ENCODE results near the gene CEACAM6.
"Not testable (repeated sequence)": the region's sequence is repeated elsewhere in the genome, so short reads cannot be mapped to it uniquely, and the experiment has no call there.

The CEACAM6 gene

GRCh38 chr19:41755328-41755913 lies at the start of gene CEACAM6:
CEACAM6 (plus strand) TSS chr19:41755530; CDS start chr19:41755639, 109 bp downstream.
- no peak for DNase-seq (ENCODE audit: low read depth in 2 of 2)

GRCh38 chr19:41706741-41707501 lies 48.4 kb upstream of the CEACAM6 start:
- peak; percentile 24 to 41 for DNase-seq (ENCODE audit: low read depth in 2 of 2)

- DNase-seq (ENCODE audit: low read depth in 2 of 2) = no peak
Measured at GRCh38 chr19:41707502-41707812, 47.9 kb upstream of the CEACAM6 start.

- no peak for DNase-seq (ENCODE audit: low read depth in 2 of 2)
Measured at GRCh38 chr19:41707871-41708371, 47.4 kb upstream of the CEACAM6 start.

- no peak for DNase-seq (ENCODE audit: low read depth in 2 of 2)
Measured at GRCh38 chr19:41708481-41708880, 46.8 kb upstream of the CEACAM6 start, which contains the start of gene CEACAM5. CEACAM5 (plus strand) TSS chr19:41708626; CDS start chr19:41708732, 106 bp downstream.

- DNase-seq (ENCODE audit: low read depth in 2 of 2) = not testable (repeated sequence)
Measured at GRCh38 chr19:41709516-41709915, 45.8 kb upstream of the CEACAM6 start.

- no peak for DNase-seq (ENCODE audit: low read depth in 2 of 2)
Measured at GRCh38 chr19:41709951-41710645, 45.2 kb upstream of the CEACAM6 start.

- DNase-seq (ENCODE audit: low read depth in 2 of 2) = no peak
Measured at GRCh38 chr19:41711376-41712261, 43.7 kb upstream of the CEACAM6 start.

GRCh38 chr19:41714598-41714997 lies 40.7 kb upstream of the CEACAM6 start:
- DNase-seq (ENCODE audit: low read depth in 2 of 2) = no peak

GRCh38 chr19:41718761-41719160 lies 36.6 kb upstream of the CEACAM6 start:
- no peak for DNase-seq (ENCODE audit: low read depth in 2 of 2)

GRCh38 chr19:41720103-41720502 lies 35.2 kb upstream of the CEACAM6 start:
- DNase-seq (ENCODE audit: low read depth in 2 of 2) = no peak

GRCh38 chr19:41726493-41726892 lies 28.8 kb upstream of the CEACAM6 start:
- no peak for DNase-seq (ENCODE audit: low read depth in 2 of 2)

- no peak for DNase-seq (ENCODE audit: low read depth in 2 of 2)
Measured at GRCh38 chr19:41734156-41734555, 21.2 kb upstream of the CEACAM6 start.

- DNase-seq (ENCODE audit: low read depth in 2 of 2) = no peak
Measured at GRCh38 chr19:41734585-41734984, 20.7 kb upstream of the CEACAM6 start.

- no peak for DNase-seq (ENCODE audit: low read depth in 2 of 2)
Measured at GRCh38 chr19:41735071-41735600, 20.2 kb upstream of the CEACAM6 start.

GRCh38 chr19:41739361-41739760 lies 16.0 kb upstream of the CEACAM6 start:
- DNase-seq (ENCODE audit: low read depth in 2 of 2) = no peak

GRCh38 chr19:41740415-41741243 lies 14.7 kb upstream of the CEACAM6 start:
- no peak for DNase-seq (ENCODE audit: low read depth in 2 of 2)

GRCh38 chr19:41741244-41741554 lies 14.1 kb upstream of the CEACAM6 start:
- DNase-seq (ENCODE audit: low read depth in 2 of 2) = no peak

- DNase-seq (ENCODE audit: low read depth in 2 of 2) = no peak
Measured at GRCh38 chr19:41744850-41745249, 10.5 kb upstream of the CEACAM6 start.

GRCh38 chr19:41745756-41746155 lies 9.6 kb upstream of the CEACAM6 start:
- no peak for DNase-seq (ENCODE audit: low read depth in 2 of 2)

All from stimulated activated CD8-positive, alpha-beta memory T cell treated with anti-CD3 and anti-CD28 coated beads, Interleukin-15, amount 100 ng/mL, for 4 hours (primary cell).